Spleen (tissue), 11 donors: ENCODE measurements around the gene EZH2. TPM values are rescaled to one million over a fixed set of nuclear protein-coding genes. Genes with fewer than 3 reads are reported as not detected.

Experiments
- DNase-seq: peaks from one replicate; pipeline ENCODE4 v3.0.0-alpha.2; 2020
- H3K27ac ChIP-seq, 8 donors: fragments of 200-600 bp; sonication (generic) in 7 of 8; 1 replicate in 4 of 8; 2 replicates in 4 of 8; pipeline versions ENCODE4 v1.5.0 to v1.8.0; 2016 to 2021; ENCODE audit warnings: inconsistent platforms in 4 of 8, mild to moderate bottlenecking in 4 of 8, moderate library complexity in 1 of 8
- H3K27me3 ChIP-seq, 7 donors: fragments of 200-600 bp; sonication (generic) in 6 of 7; replicated peaks in 1 of 7; 1 replicate in 4 of 7; 2 replicates in 3 of 7; pipeline versions ENCODE4 v1.5.0 to v1.8.0; 2016 to 2021; ENCODE audit warnings: inconsistent platforms in 3 of 7, mild to moderate bottlenecking in 1 of 7
- H3K36me3 ChIP-seq, 6 donors: fragments of 200-600 bp; sonication (generic) in 5 of 6; 1 replicate in 4 of 6; 2 replicates in 2 of 6; pipeline versions ENCODE4 v1.5.0 to v1.8.0; 2016 to 2021; ENCODE audit warnings: inconsistent platforms in 2 of 6
- H3K4me1 ChIP-seq, 6 donors: fragments of 200-600 bp; sonication (generic) in 5 of 6; 1 replicate in 3 of 6; 2 replicates in 3 of 6; pipeline versions ENCODE4 v1.5.0 to v1.8.0; 2016 to 2021; ENCODE audit warnings: inconsistent platforms in 3 of 6
- H3K4me3 ChIP-seq, 8 donors: fragments of 200-600 bp; sonication (generic) in 7 of 8; 1 replicate in 4 of 8; 2 replicates in 4 of 8; pipeline versions ENCODE4 v1.5.0 to v1.8.0; 2016 to 2021; ENCODE audit warnings: inconsistent platforms in 4 of 8, mild to moderate bottlenecking in 4 of 8, moderate library complexity in 2 of 8
- H3K9me3 ChIP-seq, 8 donors: fragments of 200-600 bp; sonication (generic) in 7 of 8; 1 replicate in 4 of 8; 2 replicates in 4 of 8; pipeline versions ENCODE4 v1.5.0 to v1.8.0; 2016 to 2021; ENCODE audit warnings: inconsistent platforms in 4 of 8
- CTCF ChIP-seq, 11 experiments: fragments of 200-600 bp in 7 of 11; fragments of 450-650 bp in 4 of 11; sonication (generic) in 4 of 11; IDR thresholded peaks in 8 of 11; conservative IDR thresholded peaks in 3 of 11; 1 replicate in 7 of 11; 2 replicates in 4 of 11; pipeline versions ENCODE4 v1.4.0 to v1.8.0; 2016 to 2021; ENCODE audit warnings: antibody characterized with exemption in 11 of 11, inconsistent platforms in 4 of 11, mild to moderate bottlenecking in 1 of 11
- POLR2A ChIP-seq, 3 donors: fragments of 450-650 bp; IDR thresholded peaks; one replicate each; pipeline ENCODE4 v1.5.1; 2017; ENCODE audit warnings: antibody characterized with exemption in 3 of 3, mild to moderate bottlenecking in 1 of 3
- POLR2AphosphoS5 ChIP-seq, 3 donors: sonication (generic); formaldehyde crosslinking; IDR thresholded peaks; one replicate each; pipeline ENCODE4 v1.5.1; 2017; ENCODE audit warnings: antibody characterized with exemption in 3 of 3
- WGBS, 5 donors: extraction: QIAGEN DNeasy Blood & Tissue Kit in 3 of 5; methylation state at CpG; one replicate each; pipeline versions ENCODE4 v1.1.5 to v1.1.7; 2013 to 2018; 5-methylcytosine and 5-hydroxymethylcytosine counted together
- intact Hi-C: fragments of 100-400 bp; cut with DNase I; formaldehyde crosslinking; loops from one replicate; pipeline ENCODE4 v1.15.0; 2023; ENCODE audit warnings: low total_unique reads
- polyA plus RNA-seq, 3 donors: library from polyadenylated mRNA; stranded (reverse); fragments of 200-250 nt; gene quantifications; one replicate each; pipeline ENCODE4 v1.2.1, GENCODE V29; 2013
- total RNA-seq, 7 donors: library from RNA; depleted of rRNA in 3 of 7; stranded (reverse); fragments of >200 nt in 3 of 7; fragmentation: NEBNext Ultra II Directional in 4 of 7; extraction: Animal tissue kit (Norgen Biotek cat#: 25700) in 4 of 7; gene quantifications; one replicate each; pipeline versions ENCODE4 v1.1.0 to v1.2.1, GENCODE V29; 2016 to 2021
- donor health status: healthy with polysubstance abuse.
- donor health status: DM: no; HTN: no; CAD: no; lungs with moderate emphysema.
- donor health status: DM: no; HTN: no; CAD: no.
- donor health status: Bipolar disorder and iron deficiency.
- donor health status: healthy.
- donor health status: DM: no; HTN: no; CAD: no.
- donor health status: DM: yes; HTN: yes; CAD: no.

EZH2 gene
- total and polyA plus RNA-seq, 10 donors: 5.0 to 14.5 (median 7.4) TPM

- H3K4me3 ChIP-seq: no peak overlapping the region
- no peaks in the 10 kb centered on the region for H3K9me3 ChIP-seq
- DNase-seq: no peak
- TF ChIP-seq CTCF (IDR thresholded peaks at IDR 0.05 in 8 of 11, conservative IDR thresholded peaks at IDR 0.05 in 3 of 11): no peak
- no peak for TF ChIP-seq POLR2A (IDR thresholded peaks at IDR 0.05)
- TF ChIP-seq POLR2AphosphoS5 (IDR thresholded peaks at IDR 0.05): no peak
- H3K36me3 ChIP-seq: peaks cover 0 to 53% (median 3%) of the 10 kb centered on the region in 6 donors
- H3K27me3 ChIP-seq: no peaks in the 10 kb centered on the region
- H3K4me1 ChIP-seq: no peaks in the 10 kb centered on the region
- intact Hi-C loops: no loop called here
- no peak overlapping the region for H3K27ac ChIP-seq
- WGBS, 5 donors: 75 to 91% (median 88%) methylated on average over 2 of the region's 2 CpGs
Observed at GRCh38 chr7:148821422-148821821, 62.7 kb downstream of the EZH2 start.

- DNase-seq: no peak
- Histone ChIP-seq H3K27ac (no peak overlapping the region), H3K27me3 (no peaks in the 10 kb centered on the region), H3K36me3 (peaks cover 0 to 55% (median 3%) of the 10 kb centered on the region in 6 donors), H3K9me3 (no peaks in the 10 kb centered on the region), H3K4me3 (no peak overlapping the region), H3K4me1 (peaks cover 0 to 9% (median 0%) of the 10 kb centered on the region in 6 donors)
- 76 to 87% (median 80%) methylated on average over 6 of the region's 6 CpGs for whole genome bisulfite sequencing, 5 donors
- intact Hi-C loops: no loop called here
- no peak for TF ChIP-seq POLR2A (IDR thresholded peaks at IDR 0.05)
- no peak for TF ChIP-seq POLR2AphosphoS5 (IDR thresholded peaks at IDR 0.05)
- TF ChIP-seq CTCF (IDR thresholded peaks at IDR 0.05 in 8 of 11, conservative IDR thresholded peaks at IDR 0.05 in 3 of 11): no peak
Observed at GRCh38 chr7:148819697-148820360, 64.3 kb downstream of the EZH2 start.

GRCh38 chr7:148815612-148816011, 68.5 kb downstream of the EZH2 start:
- no peak overlapping the region for H3K4me3 ChIP-seq
- WGBS, 5 donors: 76 to 83% (median 80%) methylated on average over 3 of the region's 3 CpGs
- H3K27ac ChIP-seq: no peak overlapping the region
- peaks cover 0 to 21% (median 1%) of the 10 kb centered on the region in 6 donors for H3K4me1 ChIP-seq
- TF ChIP-seq CTCF (IDR thresholded peaks at IDR 0.05 in 8 of 11, conservative IDR thresholded peaks at IDR 0.05 in 3 of 11) (no peak), POLR2AphosphoS5 (IDR thresholded peaks at IDR 0.05) (no peak), POLR2A (IDR thresholded peaks at IDR 0.05) (no peak)
- intact Hi-C loops: no loop called here
- no peak for DNase-seq
- no peaks in the 10 kb centered on the region for H3K27me3 ChIP-seq
- no peaks in the 10 kb centered on the region for H3K9me3 ChIP-seq
- H3K36me3 ChIP-seq: peaks cover 0 to 82% (median 3%) of the 10 kb centered on the region in 6 donors

GRCh38 chr7:148814922-148815559, 69.0 kb downstream of the EZH2 start:
- TF ChIP-seq POLR2A (IDR thresholded peaks at IDR 0.05) (no peak), CTCF (IDR thresholded peaks at IDR 0.05 in 8 of 11, conservative IDR thresholded peaks at IDR 0.05 in 3 of 11) (no peak), POLR2AphosphoS5 (IDR thresholded peaks at IDR 0.05) (no peak)
- H3K9me3 ChIP-seq: no peaks in the 10 kb centered on the region
- no peak overlapping the region for H3K4me3 ChIP-seq
- intact Hi-C loops: no loop called here
- peaks cover 0 to 21% (median 1%) of the 10 kb centered on the region in 6 donors for H3K4me1 ChIP-seq
- 85 to 90% (median 89%) methylated on average over 10 of the region's 10 CpGs for WGBS, 5 donors
- peaks cover 0 to 87% (median 4%) of the 10 kb centered on the region in 6 donors for H3K36me3 ChIP-seq
- DNase-seq: no peak
- no peaks in the 10 kb centered on the region for H3K27me3 ChIP-seq
- H3K27ac ChIP-seq: no peak overlapping the region
